Amniotic stem cell (primary cell): Measurements from ENCODE around the gene TMEM184A.

Source experiments
- DNase-seq: peaks from one replicate; lab custom pipeline; 2025; lab: John Stamatoyannopoulos, UW

TMEM184A gene

GRCh38 chr7:1539181-1539881 lies 16.7 kb downstream of the TMEM184A start:
- no peak for DNase-seq

DNA sequence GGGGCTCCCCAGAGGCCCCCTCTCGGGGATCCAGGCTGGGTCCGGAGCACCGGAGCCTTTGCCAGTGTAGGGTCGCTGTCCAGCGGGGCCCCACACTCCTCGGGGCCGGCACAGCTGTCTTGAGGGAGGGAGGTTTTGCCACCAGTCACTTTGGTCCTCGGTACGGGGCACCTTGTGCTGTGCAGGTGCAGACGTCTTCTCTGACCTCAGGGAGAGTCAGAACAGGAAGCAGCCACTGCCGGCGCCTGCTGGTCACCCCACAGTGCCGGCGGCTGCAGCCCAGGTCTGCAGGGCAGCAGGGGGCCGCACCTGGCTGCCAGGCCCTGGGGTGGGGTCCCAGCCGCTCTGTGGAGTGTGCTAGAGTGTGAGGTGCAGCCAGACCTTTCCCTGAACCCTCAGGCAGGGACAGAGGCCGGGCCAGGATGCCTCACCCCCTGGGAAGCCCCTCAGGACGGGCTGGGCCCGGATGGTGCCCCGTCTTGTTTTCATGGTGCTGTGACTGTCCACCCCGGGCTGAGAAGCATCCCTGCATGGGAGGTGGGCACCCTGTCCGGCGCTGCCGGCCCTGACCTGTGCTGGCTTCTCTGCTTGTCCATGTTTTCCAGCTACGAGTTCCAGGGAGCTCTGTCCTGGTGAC lies 17.3 kb downstream of the TMEM184A start:
- DNase-seq, result no peak

GRCh38 chr7:1537535-1538412 lies 18.2 kb downstream of the TMEM184A start:
- DNase-seq, result peak; percentile 82

DNA sequence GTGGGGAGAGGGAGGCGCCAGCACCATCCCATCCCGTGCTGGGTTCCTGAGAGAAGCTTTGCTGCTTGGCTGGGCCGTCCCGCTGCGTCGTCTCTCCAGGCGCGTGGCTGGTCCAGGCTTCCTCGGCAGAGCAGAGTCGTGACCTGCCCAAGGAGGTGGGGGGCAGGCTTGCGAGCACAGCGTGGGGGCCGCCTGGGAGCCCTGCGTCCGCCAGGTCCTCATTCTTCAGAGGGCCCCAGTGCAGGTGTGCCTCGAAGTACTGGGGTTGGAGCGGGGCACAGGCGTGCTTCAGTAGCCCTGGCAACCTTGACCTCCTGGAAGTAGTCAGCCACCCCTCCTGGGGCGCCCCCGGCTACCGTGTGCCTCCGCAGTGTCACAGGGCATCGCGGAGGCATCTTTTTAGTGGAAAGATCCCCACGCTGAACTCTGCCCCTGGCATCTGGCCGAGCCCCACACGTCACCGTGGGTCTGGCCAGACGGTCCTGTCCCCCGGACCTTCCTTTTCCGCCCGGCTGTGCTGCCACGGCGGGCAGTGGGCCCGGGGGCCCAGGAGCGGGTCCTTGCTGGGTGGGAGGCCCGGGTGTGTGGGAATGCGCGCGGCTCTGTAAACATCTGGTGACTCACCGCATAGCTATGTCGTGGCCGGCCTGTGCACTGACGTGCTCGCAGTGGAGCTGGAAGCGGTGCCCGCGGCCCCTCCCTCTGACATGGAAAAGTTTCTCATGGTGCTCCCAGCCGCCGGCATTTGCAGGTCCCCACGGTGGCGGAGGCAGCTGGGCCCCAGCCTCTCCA lies 19.1 kb downstream of the TMEM184A start:
- peak; percentile 98 for DNase-seq

- no peak for DNase-seq
Observed at GRCh38 chr7:1536455-1536742, 19.6 kb downstream of the TMEM184A start.

- DNase-seq, result no peak
Observed at GRCh38 chr7:1535701-1536454, 20.1 kb downstream of the TMEM184A start.

- no peak for DNase-seq
Observed at GRCh38 chr7:1535100-1535458, 20.9 kb downstream of the TMEM184A start.

- DNase-seq, result no peak
Observed at GRCh38 chr7:1534330-1535099, 21.5 kb downstream of the TMEM184A start.

- DNase-seq, result peak; percentile 74
Observed at GRCh38 chr7:1533547-1534329, 22.3 kb downstream of the TMEM184A start.

DNA sequence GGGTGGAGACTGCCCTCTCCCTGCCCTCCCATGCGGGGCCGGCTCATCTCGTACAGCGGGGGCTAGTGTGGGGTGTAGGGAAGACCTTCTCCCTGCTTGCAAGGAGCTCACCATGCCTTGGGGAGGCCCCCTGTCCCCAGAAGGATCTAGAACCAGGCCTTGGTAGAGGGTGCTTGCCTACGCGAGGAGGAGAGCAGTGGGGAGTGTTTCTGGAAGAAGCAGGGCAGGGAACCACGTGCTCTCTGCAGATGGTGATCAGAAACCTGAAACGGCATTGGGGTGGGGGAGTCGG lies 22.8 kb downstream of the TMEM184A start:
- DNase-seq, result no peak

DNA sequence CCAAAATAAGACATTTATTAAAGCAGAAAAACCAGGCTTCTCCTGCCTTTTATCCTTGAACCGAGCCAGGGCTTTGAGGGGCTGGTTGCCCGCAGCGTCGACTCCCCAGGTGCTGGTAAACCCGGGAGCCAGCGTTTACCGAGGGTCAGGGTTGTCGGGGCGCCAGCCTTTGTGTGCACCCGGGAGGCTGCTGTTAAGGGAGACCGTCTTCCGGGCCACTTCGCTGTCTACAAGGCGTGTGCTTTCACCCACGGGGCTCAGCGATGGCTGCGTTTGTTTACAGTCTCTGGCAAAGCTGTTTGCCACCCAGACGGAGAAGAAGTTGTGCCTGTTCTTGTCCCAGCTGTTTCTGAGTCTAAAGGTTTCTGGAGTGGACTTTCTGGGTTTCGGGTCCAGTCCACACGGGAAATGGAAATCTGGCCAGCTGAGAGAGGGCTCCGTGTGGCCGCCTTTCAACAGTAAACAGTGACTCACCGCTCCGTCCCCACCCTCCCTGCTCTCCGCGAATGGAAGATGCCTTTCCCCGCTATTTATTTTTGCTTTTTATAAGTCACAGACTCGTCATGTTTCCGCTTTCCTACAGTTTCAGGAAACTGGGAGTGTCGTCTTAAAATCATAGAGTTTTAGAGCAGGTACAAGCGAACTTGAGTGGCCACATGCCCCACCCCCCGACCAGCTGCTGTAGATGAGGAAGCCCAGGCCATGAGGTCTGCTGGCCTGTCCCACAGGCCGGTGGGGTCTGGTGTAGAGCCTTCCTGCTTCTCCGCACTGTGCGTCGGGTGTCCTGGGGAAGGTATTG lies 23.4 kb downstream of the TMEM184A start:
- peak; percentile 83 for DNase-seq

- no peak for DNase-seq
Observed at GRCh38 chr7:1531979-1532455, 24.0 kb downstream of the TMEM184A start.

GRCh38 chr7:1531263-1531978 lies 24.6 kb downstream of the TMEM184A start:
- no peak for DNase-seq

GRCh38 chr7:1530946-1531262 lies 25.1 kb downstream of the TMEM184A start:
- DNase-seq, result no peak

DNA sequence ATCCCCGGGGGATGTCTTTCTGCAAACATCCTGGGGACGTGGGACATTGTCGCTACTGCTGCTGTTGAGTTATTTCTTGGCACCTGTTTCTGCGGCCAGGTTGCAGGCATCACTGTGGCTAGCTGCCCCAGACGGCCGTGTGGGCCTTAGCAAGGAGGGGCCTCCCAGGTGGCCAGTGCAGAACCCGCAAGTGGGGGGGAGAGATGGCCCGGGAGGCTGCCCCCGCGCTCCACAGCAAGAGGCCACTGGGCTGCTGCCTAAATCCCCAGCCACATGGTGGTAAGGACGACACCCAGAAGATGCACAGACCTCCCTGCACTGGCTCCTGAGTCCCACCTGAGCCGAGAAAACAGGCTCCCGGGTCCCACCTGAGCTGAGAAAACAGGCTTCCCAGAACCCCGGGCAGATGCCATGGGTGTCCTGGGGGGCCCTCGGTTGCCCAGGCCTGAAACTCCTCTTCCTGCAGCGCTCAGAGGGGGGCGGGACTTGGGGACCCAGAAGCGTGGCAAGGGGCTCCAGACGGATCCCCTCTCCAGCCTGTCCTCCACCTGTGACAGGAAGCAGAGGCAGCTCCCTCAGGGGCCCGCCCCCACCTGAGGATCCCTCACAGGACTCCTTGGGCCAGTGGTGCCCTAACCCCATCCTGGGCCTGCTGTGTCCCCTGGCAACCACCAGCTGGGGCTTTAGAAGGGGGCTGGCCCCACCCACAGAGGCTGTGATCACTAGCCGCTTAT lies 26.5 kb downstream of the TMEM184A start:
- DNase-seq, result no peak

GRCh38 chr7:1526271-1526754 lies 29.7 kb downstream of the TMEM184A start:
- no peak for DNase-seq

GRCh38 chr7:1525409-1525808 lies 30.6 kb downstream of the TMEM184A start:
- no peak for DNase-seq

GRCh38 chr7:1523844-1524243 lies 32.2 kb downstream of the TMEM184A start:
- no peak for DNase-seq
